ENCODE results near the gene PDE4B. TPM values are rescaled to one million over a fixed set of nuclear protein-coding genes. Genes with fewer than 3 reads are reported as not detected.

The PDE4B gene
- total RNA-seq, 1 donor from 2014 or later, result 29.0 TPM

DNA sequence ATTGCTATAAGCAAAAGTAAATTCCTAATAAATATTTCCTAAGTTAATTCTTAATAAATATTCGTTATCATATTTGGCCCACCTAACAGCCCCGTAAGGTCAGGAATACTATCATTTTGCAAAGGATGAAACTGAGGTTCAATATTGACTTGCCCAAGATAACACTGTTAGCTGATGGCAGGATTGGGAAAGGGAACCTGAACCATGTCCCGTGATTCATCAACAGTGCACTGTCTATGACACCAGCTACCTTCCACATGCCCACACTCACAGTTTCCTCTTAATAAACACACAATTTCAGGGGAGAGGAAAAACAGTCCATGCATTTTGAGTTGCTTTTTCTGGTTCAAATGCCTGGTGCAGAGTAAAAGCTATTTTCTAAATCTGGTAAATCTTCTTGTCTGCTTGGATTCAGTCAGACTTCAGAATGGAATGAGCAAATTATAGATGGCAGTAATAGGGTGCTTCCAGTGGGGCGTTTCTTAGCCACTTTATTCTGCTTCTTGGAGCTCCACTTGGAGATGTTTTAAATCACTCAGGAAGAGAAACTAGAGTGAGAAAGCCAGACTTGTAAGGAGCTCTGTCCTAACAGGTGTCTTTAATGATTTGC, 354.6 kb downstream of the PDE4B start:
- H3K27me3 ChIP-seq, result no peaks in the 10 kb centered on the region
- no peaks in the 10 kb centered on the region for H3K4me1 ChIP-seq
- intact Hi-C loops (cut with DNase I), result no loop called here
- TF ChIP-seq, protein P1, sequence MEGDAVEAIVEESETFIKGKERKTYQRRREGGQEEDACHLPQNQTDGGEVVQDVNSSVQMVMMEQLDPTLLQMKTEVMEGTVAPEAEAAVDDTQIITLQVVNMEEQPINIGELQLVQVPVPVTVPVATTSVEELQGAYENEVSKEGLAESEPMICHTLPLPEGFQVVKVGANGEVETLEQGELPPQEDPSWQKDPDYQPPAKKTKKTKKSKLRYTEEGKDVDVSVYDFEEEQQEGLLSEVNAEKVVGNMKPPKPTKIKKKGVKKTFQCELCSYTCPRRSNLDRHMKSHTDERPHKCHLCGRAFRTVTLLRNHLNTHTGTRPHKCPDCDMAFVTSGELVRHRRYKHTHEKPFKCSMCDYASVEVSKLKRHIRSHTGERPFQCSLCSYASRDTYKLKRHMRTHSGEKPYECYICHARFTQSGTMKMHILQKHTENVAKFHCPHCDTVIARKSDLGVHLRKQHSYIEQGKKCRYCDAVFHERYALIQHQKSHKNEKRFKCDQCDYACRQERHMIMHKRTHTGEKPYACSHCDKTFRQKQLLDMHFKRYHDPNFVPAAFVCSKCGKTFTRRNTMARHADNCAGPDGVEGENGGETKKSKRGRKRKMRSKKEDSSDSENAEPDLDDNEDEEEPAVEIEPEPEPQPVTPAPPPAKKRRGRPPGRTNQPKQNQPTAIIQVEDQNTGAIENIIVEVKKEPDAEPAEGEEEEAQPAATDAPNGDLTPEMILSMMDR (IDR thresholded peaks at IDR 0.05), result no peak
- no peak for TF ChIP-seq POLR2A (IDR thresholded peaks at IDR 0.05)
- no peak for TF ChIP-seq POLR2AphosphoS5 (IDR thresholded peaks at IDR 0.05; ENCODE audit: insufficient read depth in 1 of 2, low read depth in 1 of 2)
- no peak overlapping the region for H3K4me3 ChIP-seq
- no peak for DNase-seq (ENCODE audit: extremely low spot score in 2 of 2)
- no peaks in the 10 kb centered on the region for H3K36me3 ChIP-seq
- H3K27ac ChIP-seq, result no peak overlapping the region
- H3K9me3 ChIP-seq, result no peaks in the 10 kb centered on the region

DNA sequence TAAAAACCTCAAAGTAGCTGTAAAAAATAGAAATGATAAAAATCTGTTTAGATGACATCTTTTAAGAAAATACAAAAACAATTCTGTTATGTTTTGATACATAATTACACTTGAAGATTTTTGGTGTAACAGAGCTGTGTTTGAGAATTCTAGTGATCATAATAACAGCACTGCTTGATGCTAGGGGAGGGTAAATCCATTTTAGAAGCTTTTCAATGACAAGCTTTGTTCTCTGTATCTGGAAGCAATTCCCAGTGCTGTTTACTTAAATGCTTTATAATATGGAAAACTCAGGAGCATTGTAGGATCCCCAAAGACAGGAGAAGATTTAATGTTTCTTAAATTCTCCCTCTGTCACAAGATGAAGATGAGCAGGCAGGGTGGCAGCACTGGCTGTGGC, 359.3 kb downstream of the PDE4B start:
- TF ChIP-seq POLR2AphosphoS5 (IDR thresholded peaks at IDR 0.05; ENCODE audit: insufficient read depth in 1 of 2, low read depth in 1 of 2), result no peak
- TF ChIP-seq POLR2A (IDR thresholded peaks at IDR 0.05), result no peak
- TF ChIP-seq, protein P1 (IDR thresholded peaks at IDR 0.05), result no peak
- H3K4me1 ChIP-seq, result no peaks in the 10 kb centered on the region
- intact Hi-C loops (cut with DNase I), result no loop called here

DNA sequence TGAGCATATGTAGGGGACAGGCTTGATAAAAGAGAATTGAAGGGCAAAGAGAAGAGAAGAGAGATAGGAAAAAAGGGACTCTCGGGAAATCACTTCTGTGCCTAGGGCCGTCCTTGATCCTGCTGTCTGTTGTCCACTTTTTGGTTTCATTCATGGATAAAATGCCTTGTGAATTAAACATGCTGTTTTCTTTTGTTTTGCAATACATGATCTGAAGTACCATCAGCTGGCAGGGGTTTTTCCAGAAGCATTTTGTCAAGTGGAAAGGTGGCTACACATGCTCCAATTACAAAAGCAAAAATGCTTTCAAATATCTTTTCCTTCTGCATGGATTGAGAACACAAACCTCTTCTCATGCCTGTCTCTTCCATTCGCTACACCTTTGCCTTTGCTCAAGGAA, 361.7 kb downstream of the PDE4B start:
- no peaks in the 10 kb centered on the region for H3K36me3 ChIP-seq
- intact Hi-C loops (cut with DNase I), result no loop called here
- H3K27ac ChIP-seq, result no peak overlapping the region
- H3K4me1 ChIP-seq, result no peaks in the 10 kb centered on the region
- TF ChIP-seq, protein P1 (IDR thresholded peaks at IDR 0.05), result no peak
- TF ChIP-seq POLR2AphosphoS5 (IDR thresholded peaks at IDR 0.05; ENCODE audit: insufficient read depth in 1 of 2, low read depth in 1 of 2) (no peak), POLR2A (IDR thresholded peaks at IDR 0.05) (no peak)
- no peak overlapping the region for H3K4me3 ChIP-seq
- no peaks in the 10 kb centered on the region for H3K9me3 ChIP-seq
- H3K27me3 ChIP-seq, result no peaks in the 10 kb centered on the region
- DNase-seq (ENCODE audit: extremely low spot score in 2 of 2), result no peak

More for the DNA sequence above, 359.3 kb downstream of the PDE4B start:
- DNase-seq (ENCODE audit: extremely low spot score in 2 of 2), result no peak
- Histone ChIP-seq H3K27me3 (no peaks in the 10 kb centered on the region), H3K9me3 (no peaks in the 10 kb centered on the region), H3K36me3 (no peaks in the 10 kb centered on the region), H3K27ac (no peak overlapping the region), H3K4me3 (no peak overlapping the region)

DNA sequence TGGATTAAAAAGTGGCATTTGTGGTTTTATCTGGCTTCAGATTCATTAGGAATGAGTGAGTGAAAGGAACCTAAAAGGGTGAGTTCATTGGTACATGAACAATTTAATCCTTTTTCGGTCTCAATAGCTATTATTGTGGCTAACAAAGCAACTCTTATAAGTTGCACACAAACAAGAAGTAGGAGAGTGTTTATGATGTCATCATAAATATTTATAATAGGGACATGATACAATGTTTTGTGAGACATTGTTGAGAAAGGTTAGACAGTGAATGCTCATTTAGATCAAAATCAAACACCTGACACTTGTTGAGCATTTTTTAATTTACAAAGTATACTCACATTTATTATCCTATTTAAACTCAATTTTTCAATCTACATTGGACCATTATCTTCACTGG, 363.4 kb downstream of the PDE4B start:
- intact Hi-C loops (cut with DNase I), result no loop called here
- H3K27me3 ChIP-seq, result no peaks in the 10 kb centered on the region
- H3K36me3 ChIP-seq, result no peaks in the 10 kb centered on the region
- H3K4me1 ChIP-seq, result no peaks in the 10 kb centered on the region
- H3K4me3 ChIP-seq, result no peak overlapping the region
- TF ChIP-seq, protein P1 (IDR thresholded peaks at IDR 0.05), result no peak
- TF ChIP-seq POLR2A (IDR thresholded peaks at IDR 0.05) (no peak), POLR2AphosphoS5 (IDR thresholded peaks at IDR 0.05; ENCODE audit: insufficient read depth in 1 of 2, low read depth in 1 of 2) (no peak)
- H3K9me3 ChIP-seq, result no peaks in the 10 kb centered on the region
- H3K27ac ChIP-seq, result no peak overlapping the region
- no peak for DNase-seq (ENCODE audit: extremely low spot score in 2 of 2)

DNA sequence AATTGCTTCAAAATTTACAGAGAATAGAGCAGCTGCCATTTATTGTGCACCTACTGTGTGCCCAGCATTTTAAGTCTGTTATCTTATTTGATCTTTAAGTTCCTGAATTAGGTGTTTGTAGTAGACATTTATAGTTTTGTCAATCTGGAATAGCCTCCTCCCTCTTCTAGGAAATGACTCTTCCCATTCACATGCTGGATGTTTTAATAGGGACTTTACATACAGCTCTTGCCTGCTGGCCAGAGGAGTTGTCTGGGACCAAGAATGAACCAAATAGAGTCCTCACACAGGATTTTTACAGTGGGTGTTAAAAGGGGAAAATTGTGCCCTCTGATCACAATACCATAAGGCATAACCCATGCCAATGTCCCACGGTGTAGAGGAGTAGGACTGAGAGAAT, 367.1 kb downstream of the PDE4B start:
- Histone ChIP-seq H3K27me3 (no peaks in the 10 kb centered on the region), H3K36me3 (no peaks in the 10 kb centered on the region), H3K9me3 (no peaks in the 10 kb centered on the region), H3K4me3 (no peak overlapping the region), H3K27ac (no peak overlapping the region), H3K4me1 (no peaks in the 10 kb centered on the region)
- DNase-seq (ENCODE audit: extremely low spot score in 2 of 2), result no peak
- TF ChIP-seq, protein P1 (IDR thresholded peaks at IDR 0.05), result no peak
- TF ChIP-seq POLR2A (IDR thresholded peaks at IDR 0.05) (no peak), POLR2AphosphoS5 (IDR thresholded peaks at IDR 0.05; ENCODE audit: insufficient read depth in 1 of 2, low read depth in 1 of 2) (no peak)
- intact Hi-C loops (cut with DNase I), result no loop called here

All from vagina (tissue), 2 donors.